ENCODE data around the gene PGM2. TPM values are rescaled to one million over a fixed set of nuclear protein-coding genes. Genes with fewer than 3 reads are reported as not detected.

The PGM2 gene
- total and polyA plus RNA-seq, 2 donors (not counting 3 experiments of a cell fraction or from before 2014, with no cell fraction given), result 17.9 to 53.9 TPM

DNA sequence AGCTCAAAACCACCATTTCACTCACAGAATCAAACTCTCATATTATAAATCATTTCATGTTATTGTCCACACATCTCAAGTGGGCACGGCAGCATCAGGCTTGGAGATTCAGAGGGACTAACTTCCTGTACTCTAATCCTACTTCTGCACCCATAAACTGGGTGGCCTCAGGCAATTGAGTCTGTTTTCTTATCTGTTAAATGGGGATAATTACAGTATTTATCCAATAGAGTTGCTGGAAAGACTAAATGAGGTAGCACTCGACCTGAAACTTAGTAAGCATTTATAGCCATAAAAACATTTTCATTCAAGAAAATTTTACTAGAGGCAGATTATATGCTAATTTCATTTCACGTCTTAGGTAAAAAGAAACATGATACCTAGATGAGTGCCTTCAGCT is 77.4 kb downstream of the PGM2 start:
- no peaks in the 10 kb centered on the region for H3K9me3 ChIP-seq (replicated peaks; ENCODE audit: control insufficient read depth, insufficient read depth, low read length)
- no peak for TF ChIP-seq MYC (IDR thresholded peaks at IDR 0.05; ENCODE audit: low read depth, low read length)
- no peak for TF ChIP-seq EZH2 (IDR thresholded peaks at IDR 0.05; ENCODE audit: borderline replicate concordance, low read depth, low read length, severe bottlenecking)
- no peak for TF ChIP-seq MAX (IDR thresholded peaks at IDR 0.05; ENCODE audit: insufficient read depth, insufficient read length)
- TF ChIP-seq FOS (IDR thresholded peaks at IDR 0.05; ENCODE audit: borderline replicate concordance, insufficient read depth, low read length), result no peak
- no peak for TF ChIP-seq JUN (IDR thresholded peaks at IDR 0.05; ENCODE audit: borderline replicate concordance, insufficient read depth, insufficient read length, low read depth)
- TF ChIP-seq, protein P1, sequence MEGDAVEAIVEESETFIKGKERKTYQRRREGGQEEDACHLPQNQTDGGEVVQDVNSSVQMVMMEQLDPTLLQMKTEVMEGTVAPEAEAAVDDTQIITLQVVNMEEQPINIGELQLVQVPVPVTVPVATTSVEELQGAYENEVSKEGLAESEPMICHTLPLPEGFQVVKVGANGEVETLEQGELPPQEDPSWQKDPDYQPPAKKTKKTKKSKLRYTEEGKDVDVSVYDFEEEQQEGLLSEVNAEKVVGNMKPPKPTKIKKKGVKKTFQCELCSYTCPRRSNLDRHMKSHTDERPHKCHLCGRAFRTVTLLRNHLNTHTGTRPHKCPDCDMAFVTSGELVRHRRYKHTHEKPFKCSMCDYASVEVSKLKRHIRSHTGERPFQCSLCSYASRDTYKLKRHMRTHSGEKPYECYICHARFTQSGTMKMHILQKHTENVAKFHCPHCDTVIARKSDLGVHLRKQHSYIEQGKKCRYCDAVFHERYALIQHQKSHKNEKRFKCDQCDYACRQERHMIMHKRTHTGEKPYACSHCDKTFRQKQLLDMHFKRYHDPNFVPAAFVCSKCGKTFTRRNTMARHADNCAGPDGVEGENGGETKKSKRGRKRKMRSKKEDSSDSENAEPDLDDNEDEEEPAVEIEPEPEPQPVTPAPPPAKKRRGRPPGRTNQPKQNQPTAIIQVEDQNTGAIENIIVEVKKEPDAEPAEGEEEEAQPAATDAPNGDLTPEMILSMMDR (IDR thresholded peaks at IDR 0.05; ENCODE audit: extremely low read depth in 1 of 2, insufficient read depth in 1 of 2, low read depth in 1 of 2, low read length in 2 of 2), result no peak
- no peak for TF ChIP-seq POLR2AphosphoS5 (IDR thresholded peaks at IDR 0.05; ENCODE audit: insufficient read depth, low read depth, low read length)
- no peak for TF ChIP-seq POLR2A (IDR thresholded peaks at IDR 0.05; ENCODE audit: low read depth, low read length)
- no peak for TF ChIP-seq GATA2 (IDR thresholded peaks at IDR 0.05; ENCODE audit: insufficient read depth, insufficient read length, low read depth, low read length)
- H3K9me1 ChIP-seq (replicated peaks; ENCODE audit: control insufficient read depth, extremely low read depth, insufficient read depth, low read length), result no peaks in the 10 kb centered on the region
- no peaks in the 10 kb centered on the region for H4K20me1 ChIP-seq (replicated peaks; ENCODE audit: control insufficient read depth, extremely low read depth, insufficient read depth, low read length)
- no peak overlapping the region for H3K27ac ChIP-seq (ENCODE audit: insufficient read depth, low read depth, low read length)
- CTCF ChIA-PET, result no interaction called here
- intact Hi-C loops (cut with micrococcal nuclease), result no loop called here
- no peak overlapping the region for H3K4me3 ChIP-seq (replicated peaks in 1 of 3; ENCODE audit: insufficient read depth in 1 of 3, low read depth in 1 of 3, low read length in 3 of 3)
- no peaks in the 10 kb centered on the region for H3K36me3 ChIP-seq (ENCODE audit: control insufficient read depth in 2 of 2, extremely low read depth in 1 of 2, insufficient read depth in 2 of 2, low read length in 2 of 2)
- H3K27me3 ChIP-seq (ENCODE audit: control insufficient read depth in 2 of 2, insufficient read depth in 2 of 2, low read length in 2 of 2), result peaks cover 3 to 5% of the 10 kb centered on the region in 2 experiments
- no peak overlapping the region for H2AFZ ChIP-seq (ENCODE audit: low read depth, low read length)
- H3K9ac ChIP-seq (replicated peaks; ENCODE audit: extremely low read depth, insufficient read depth, low read length), result no peak overlapping the region
- FAIRE-seq (no peak), DNase-seq (ENCODE audit: low read depth, low spot score) (no peak)
- POLR2A ChIA-PET, result no interaction called here
- dilution Hi-C loops (cut with MboI; ENCODE audit: extremely low pct_ligation_motif_present, low sequenced_read_pairs), result no loop called here
- H3K79me2 ChIP-seq (ENCODE audit: control insufficient read depth, insufficient read depth, low read length), result no peaks in the 10 kb centered on the region
- BruUV-seq (replicated peaks), result no TSS peak
- peaks cover 2% of the 10 kb centered on the region for H3K4me1 ChIP-seq (ENCODE audit: control insufficient read depth, extremely low read depth, insufficient read depth, low read length)
- H3K4me2 ChIP-seq (ENCODE audit: insufficient read depth, low read length), result no peak overlapping the region
